Measurements from ENCODE around the gene MACROD1. TPM values are rescaled to one million over a fixed set of nuclear protein-coding genes. Genes with fewer than 3 reads are reported as not detected.

Gene MACROD1
- total RNA-seq, 3 donors from 2014 or later (not counting 1 experiment from before 2014, with no cell fraction given) = 0.73 to 3.3 (median 1.8) TPM

- Mint-ChIP-seq H3K27me3 (ENCODE audit: low read depth in 2 of 2) (peaks cover 0 to 11% of the 10 kb centered on the region in 2 donors), H3K9me3 (no peaks in the 10 kb centered on the region), H3K27ac (peak overlapping the region in 1 of 2 donors; percentile 54), H3K36me3 (no peaks in the 10 kb centered on the region), H3K4me1 (peaks cover 4 to 31% of the 10 kb centered on the region in 2 donors), H3K4me3 (no peak overlapping the region)
- DNase-seq = no peak
- intact Hi-C loops (cut with micrococcal nuclease) = no loop called here
- H3K4me1 ChIP-seq (ENCODE audit: control insufficient read depth, insufficient read depth, low read length) = peaks cover 19% of the 10 kb centered on the region
- H3K9me3 ChIP-seq (ENCODE audit: control insufficient read depth, insufficient read depth, low read length) = no peaks in the 10 kb centered on the region
- no peak overlapping the region for H3K27ac ChIP-seq (ENCODE audit: low read length)
- WGBS (ENCODE audit: insufficient coverage) = 89% methylated on average over 9 of the region's 11 CpGs
- no peak for TF ChIP-seq CTCF (IDR thresholded peaks at IDR 0.05)
- peaks cover 4% of the 10 kb centered on the region for H3K27me3 ChIP-seq (ENCODE audit: control insufficient read depth, insufficient read depth, low read length)
- no peak for ATAC-seq
- H3K4me3 ChIP-seq (ENCODE audit: low read length) = no peak overlapping the region
- peaks cover 24% of the 10 kb centered on the region for H3K36me3 ChIP-seq (ENCODE audit: control insufficient read depth, insufficient read depth, low read length)
Observed at GRCh38 chr11:63997801-63998337, 168.0 kb downstream of the MACROD1 start.

- TF ChIP-seq CTCF (IDR thresholded peaks at IDR 0.05) = no peak
- Histone ChIP-seq H3K36me3 (ENCODE audit: control insufficient read depth, insufficient read depth, low read length) (peaks cover 24% of the 10 kb centered on the region), H3K27ac (ENCODE audit: low read length) (no peak overlapping the region), H3K4me1 (ENCODE audit: control insufficient read depth, insufficient read depth, low read length) (peaks cover 19% of the 10 kb centered on the region), H3K4me3 (ENCODE audit: low read length) (no peak overlapping the region), H3K27me3 (ENCODE audit: control insufficient read depth, insufficient read depth, low read length) (peaks cover 4% of the 10 kb centered on the region), H3K9me3 (ENCODE audit: control insufficient read depth, insufficient read depth, low read length) (no peaks in the 10 kb centered on the region)
- H3K9me3 Mint-ChIP-seq = no peaks in the 10 kb centered on the region
- DNase-seq (no peak), ATAC-seq (no peak)
- H3K4me1 Mint-ChIP-seq = peaks cover 5 to 32% of the 10 kb centered on the region in 2 donors
- intact Hi-C loops (cut with micrococcal nuclease) = no loop called here
- 92% methylated on average over 26 of the region's 27 CpGs for WGBS (ENCODE audit: insufficient coverage)
- H3K27me3 Mint-ChIP-seq (ENCODE audit: low read depth in 2 of 2) = peaks cover 0 to 8% of the 10 kb centered on the region in 2 donors
- H3K27ac Mint-ChIP-seq = peak overlapping the region in 1 of 2 donors; percentile 54
- no peaks in the 10 kb centered on the region for H3K36me3 Mint-ChIP-seq
- H3K4me3 Mint-ChIP-seq = no peak overlapping the region
Observed at GRCh38 chr11:63997104-63997700, 168.7 kb downstream of the MACROD1 start.

- no peak overlapping the region for H3K4me3 ChIP-seq (ENCODE audit: low read length)
- no peaks in the 10 kb centered on the region for H3K36me3 Mint-ChIP-seq
- H3K27me3 Mint-ChIP-seq (ENCODE audit: low read depth in 2 of 2) = peaks cover 0 to 5% of the 10 kb centered on the region in 2 donors
- peaks cover 19% of the 10 kb centered on the region for H3K4me1 ChIP-seq (ENCODE audit: control insufficient read depth, insufficient read depth, low read length)
- peaks cover 8 to 38% of the 10 kb centered on the region in 2 donors for H3K4me1 Mint-ChIP-seq
- no peak for DNase-seq
- H3K27ac Mint-ChIP-seq = no peak overlapping the region
- peaks cover 4% of the 10 kb centered on the region for H3K27me3 ChIP-seq (ENCODE audit: control insufficient read depth, insufficient read depth, low read length)
- no peak overlapping the region for H3K27ac ChIP-seq (ENCODE audit: low read length)
- H3K9me3 Mint-ChIP-seq = no peaks in the 10 kb centered on the region
- no peak for ATAC-seq
- TF ChIP-seq CTCF (IDR thresholded peaks at IDR 0.05) = no peak
- peaks cover 26% of the 10 kb centered on the region for H3K36me3 ChIP-seq (ENCODE audit: control insufficient read depth, insufficient read depth, low read length)
- 98% methylated on average over 18 of the region's 18 CpGs for WGBS (ENCODE audit: insufficient coverage)
- intact Hi-C loops (cut with micrococcal nuclease) = no loop called here
- H3K4me3 Mint-ChIP-seq = no peak overlapping the region
- H3K9me3 ChIP-seq (ENCODE audit: control insufficient read depth, insufficient read depth, low read length) = no peaks in the 10 kb centered on the region
Observed at GRCh38 chr11:63996512-63996911, 169.4 kb downstream of the MACROD1 start.
